Caki2 (cell line): Measurements from ENCODE around the gene C3orf80. TPM values are rescaled to one million over a fixed set of nuclear protein-coding genes. Genes with fewer than 3 reads are reported as not detected.

ENCODE experiments used
- DNase-seq: peaks from one replicate; pipeline ENCODE4 v3.0.0-alpha.2; 2015; ENCODE audit warnings: low read depth
- in situ Hi-C: cut with HindIII; loops from 2 replicates; pipeline ENCODE4 v1.10.0; 2016; ENCODE audit warnings: low sequenced_read_pairs, low pct_unique_long_range_greater_than_20kb, mixed read lengths
- total RNA-seq: library from RNA; depleted of rRNA; stranded (reverse); fragments of >200 nt; shearing (Covaris generic); gene quantifications from 2 replicates; pipeline ENCODE4 v1.2.3, GENCODE V29; 2014; ENCODE audit warnings: low replicate concordance; rRNA removed

C3orf80 gene
- total RNA-seq, 1 experiment from 2014 or later, result 0.61 TPM

DNA sequence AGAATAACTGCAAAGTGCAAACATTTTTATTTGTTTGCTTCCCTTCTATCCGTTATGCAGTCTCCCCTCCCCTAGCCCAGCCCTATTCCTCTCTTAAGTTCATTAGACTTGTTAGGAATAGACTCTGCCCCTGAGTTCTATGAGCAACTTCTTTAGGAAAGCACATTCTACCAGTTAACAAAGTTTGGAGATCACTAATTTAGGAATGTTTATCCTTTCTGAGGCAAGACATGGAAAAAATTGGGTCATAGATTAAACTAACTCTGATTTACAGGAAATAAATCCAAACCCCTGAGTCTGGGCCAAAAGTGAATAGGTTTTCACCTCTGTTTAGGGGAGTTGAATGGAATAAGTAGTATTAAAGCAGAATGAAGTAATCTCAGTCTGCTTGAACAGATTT is 34.4 kb downstream of the C3orf80 start:
- in situ Hi-C loops, result no loop called here
- no peak for DNase-seq

DNA sequence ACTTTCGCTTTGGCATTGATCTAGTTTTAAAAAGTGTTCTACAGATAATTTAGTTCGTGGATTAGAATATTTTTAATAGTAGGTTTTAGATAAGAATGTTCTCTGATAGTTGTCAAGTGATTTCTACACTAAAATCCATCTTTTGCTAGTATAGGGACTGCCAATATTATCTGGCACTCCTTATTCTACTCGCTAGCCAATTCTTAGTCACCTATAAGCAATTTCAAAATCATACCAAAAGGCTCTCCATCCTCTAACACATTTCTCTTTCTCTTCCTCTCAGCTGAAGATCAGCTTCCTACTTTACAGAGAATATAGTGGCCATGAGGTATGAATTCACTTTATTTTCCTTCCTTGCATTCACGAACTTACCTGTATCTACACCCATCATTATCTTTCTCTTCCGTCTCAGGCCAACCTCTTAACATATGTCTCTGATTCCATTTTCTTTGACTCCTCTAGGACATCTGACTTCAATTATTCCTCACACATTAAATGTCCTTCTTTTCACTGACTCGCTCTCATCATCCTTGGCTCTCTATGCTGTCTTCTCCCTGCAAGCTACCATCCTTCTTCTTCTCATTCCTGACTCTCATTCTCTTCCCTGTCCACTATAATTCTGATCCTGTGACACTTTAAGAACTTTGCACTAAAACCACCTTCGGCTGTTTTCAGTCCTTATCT is 35.5 kb downstream of the C3orf80 start:
- DNase-seq, result no peak
- in situ Hi-C loops, result no loop called here

DNA sequence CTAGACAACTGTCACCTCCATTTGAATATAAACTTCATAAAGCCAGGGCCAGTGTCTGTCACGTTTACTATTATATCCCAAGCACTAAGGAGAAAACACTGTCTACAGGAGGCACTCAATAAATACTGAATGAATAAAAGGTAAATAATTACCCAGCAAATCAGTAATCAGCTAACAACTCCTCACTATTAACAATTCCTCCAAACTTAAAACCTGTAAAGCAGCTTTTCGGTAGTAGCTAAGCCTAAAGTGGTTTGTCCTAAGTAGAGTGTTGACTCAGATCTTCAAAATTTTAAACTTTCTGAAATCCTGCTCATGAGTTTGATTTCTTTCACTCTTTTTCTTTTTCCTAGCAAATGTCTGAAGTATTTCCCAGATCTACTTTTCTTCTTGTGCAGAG is 39.9 kb downstream of the C3orf80 start:
- in situ Hi-C loops, result no loop called here
- no peak for DNase-seq

Other genes with a start within 250 kb of the C3orf80 start
- gene IL12A, start 236.6 kb upstream of the C3orf80 start, total RNA-seq, result 3.9 and 5.2 TPM in 2 replicates
- gene IFT80, start 173.8 kb downstream of the C3orf80 start, total RNA-seq, result 43.1 and 91.9 TPM in 2 replicates
- 40.7 and 60.1 TPM in 2 replicates for gene SMC4, start 174.2 kb downstream of the C3orf80 start, total RNA-seq
- 30.5 and 61.7 TPM in 2 replicates for gene TRIM59, start 224.4 kb downstream of the C3orf80 start, total RNA-seq